SK-N-SH treated with all-trans-retinoic acid at 6 μM for 48 hours (cell line): ENCODE measurements around the gene LRRC10.

Source experiments
- ATAC-seq: fragments of 200-7000 bp; cut with Tn5 transposase; 3 replicates; pipeline ENCODE4 v1.9.1; 2020; ENCODE audit warnings: mild to moderate bottlenecking, moderate library complexity
- ARNTL ChIP-seq: fragments of 450-650 bp; formaldehyde crosslinking; IDR thresholded peaks from 2 replicates; pipeline ENCODE4 v1.5.0; 2020; ENCODE audit warnings: low read depth, mild to moderate bottlenecking, moderate library complexity, borderline replicate concordance
- BACH2 ChIP-seq: fragments of 250-450 bp; sonication (Bioruptor Pico); IDR thresholded peaks from 2 replicates; pipeline ENCODE4 v1.9.0; 2021; ENCODE audit warnings: mild to moderate bottlenecking, borderline replicate concordance
- CREB5 ChIP-seq: fragments of 250-450 bp; sonication (Bioruptor Pico); IDR thresholded peaks from 2 replicates; pipeline ENCODE4 v1.5.1; 2020; ENCODE audit warnings: low read depth, mild to moderate bottlenecking, moderate library complexity
- CSDC2 ChIP-seq: fragments of 250-450 bp; sonication (Bioruptor Pico); IDR thresholded peaks from 2 replicates; pipeline ENCODE4 v1.5.0; 2020; ENCODE audit warnings: mild to moderate bottlenecking, moderate library complexity
- CSRNP3 ChIP-seq: fragments of 250-450 bp; sonication (Bioruptor Pico); IDR thresholded peaks from 2 replicates; pipeline ENCODE4 v1.5.1; 2021; ENCODE audit warnings: mild to moderate bottlenecking, moderate library complexity
- ESRRG ChIP-seq: fragments of 250-450 bp; sonication (Bioruptor Pico); IDR thresholded peaks from 2 replicates; pipeline ENCODE4 v1.6.1; 2021; ENCODE audit warnings: mild to moderate bottlenecking
- GLIS3 ChIP-seq: fragments of 250-450 bp; sonication (Bioruptor Pico); IDR thresholded peaks from 2 replicates; pipeline ENCODE4 v1.5.0; 2020; ENCODE audit warnings: mild to moderate bottlenecking, moderate library complexity
- ISL1 ChIP-seq: fragments of 250-450 bp; sonication (Bioruptor Pico); IDR thresholded peaks from 2 replicates; pipeline ENCODE4 v2.1.2; 2022; ENCODE audit warnings: mild to moderate bottlenecking, moderate library complexity
- OSR1 ChIP-seq: fragments of 250-450 bp; sonication (Bioruptor Pico); IDR thresholded peaks from 2 replicates; pipeline ENCODE4 v1.8.0; 2022; ENCODE audit warnings: moderate library complexity, mild to moderate bottlenecking, inconsistent platforms
- PATZ1 ChIP-seq: fragments of 250-450 bp; sonication (Bioruptor Pico); IDR thresholded peaks from 2 replicates; pipeline ENCODE4 v1.8.0; 2020; ENCODE audit warnings: mild to moderate bottlenecking, moderate library complexity, borderline replicate concordance
- POU6F1 ChIP-seq: fragments of 250-450 bp; sonication (Bioruptor Pico); IDR thresholded peaks from 2 replicates; pipeline ENCODE4 v1.8.0; 2021; ENCODE audit warnings: low read depth, mild to moderate bottlenecking, moderate library complexity, borderline replicate concordance
- PPARA ChIP-seq: fragments of 250-450 bp; sonication (Bioruptor Pico); IDR thresholded peaks from 2 replicates; pipeline ENCODE4 v1.5.0; 2020; ENCODE audit warnings: mild to moderate bottlenecking, borderline replicate concordance
- RARB ChIP-seq: fragments of 250-450 bp; sonication (Bioruptor Pico); IDR thresholded peaks from 2 replicates; pipeline ENCODE4 v1.8.0; 2021; ENCODE audit warnings: mild to moderate bottlenecking, moderate library complexity
- TOX ChIP-seq: fragments of 250-450 bp; sonication (Bioruptor Pico); IDR thresholded peaks from 2 replicates; pipeline ENCODE4 v1.8.0; 2021; ENCODE audit warnings: mild to moderate bottlenecking, moderate library complexity, borderline replicate concordance
- TSHZ2 ChIP-seq: fragments of 250-450 bp; sonication (Bioruptor Pico); IDR thresholded peaks from 2 replicates; pipeline ENCODE4 v1.5.0; 2020; ENCODE audit warnings: mild to moderate bottlenecking, moderate library complexity
- ZC3H10 ChIP-seq: fragments of 250-450 bp; sonication (Bioruptor Pico); IDR thresholded peaks from 2 replicates; pipeline ENCODE4 v1.5.1; 2021; ENCODE audit warnings: mild to moderate bottlenecking, moderate library complexity
- ZFP3 ChIP-seq: fragments of 250-450 bp; sonication (Bioruptor Pico); IDR thresholded peaks from 2 replicates; pipeline ENCODE4 v1.5.0; 2020; ENCODE audit warnings: mild to moderate bottlenecking, moderate library complexity
- ZFP30 ChIP-seq: fragments of 450-650 bp; formaldehyde crosslinking; IDR thresholded peaks from 2 replicates; pipeline ENCODE4 v1.5.0; 2022; ENCODE audit warnings: mild to moderate bottlenecking, moderate library complexity
- ZNF565 ChIP-seq: fragments of 450-650 bp; formaldehyde crosslinking; conservative IDR thresholded peaks from 2 replicates; pipeline ENCODE4 v1.5.0; 2020; ENCODE audit warnings: low read depth, mild to moderate bottlenecking, moderate library complexity
- ZNF70 ChIP-seq: fragments of 450-650 bp; formaldehyde crosslinking; IDR thresholded peaks from 2 replicates; pipeline ENCODE4 v1.5.0; 2020; ENCODE audit warnings: mild to moderate bottlenecking, moderate library complexity
- ZNF8 ChIP-seq: fragments of 450-650 bp; formaldehyde crosslinking; IDR thresholded peaks from 2 replicates; pipeline ENCODE4 v1.5.0; 2020; ENCODE audit warnings: mild to moderate bottlenecking, moderate library complexity

Gene LRRC10

GRCh38 chr12:69610729-69611128 lies at the start of gene LRRC10:
Gene LRRC10, minus strand, starts transcription at chr12:69610907. Its CDS starts 69 bp downstream, at chr12:69610838.
- ATAC-seq, result no peak

GRCh38 chr12:69660164-69660863 lies 49.6 kb upstream of the LRRC10 start:
- ATAC-seq, result no peak
- TF ChIP-seq BACH2 (no peak), OSR1 (no peak), PPARA (CRISPR knock-in tag) (no peak), ZFP3 (CRISPR knock-in tag) (no peak), TOX (CRISPR knock-in tag) (no peak), CSRNP3 (no peak), RARB (no peak), ZNF70 (CRISPR knock-in tag) (no peak), TSHZ2 (CRISPR knock-in tag) (no peak), ZNF565 (CRISPR knock-in tag) (no peak), ZC3H10 (CRISPR knock-in tag) (no peak)

More at GRCh38 chr12:69610729-69611128, at the start of gene LRRC10:
- TF ChIP-seq ESRRG, result no peak
- no peak for TF ChIP-seq PATZ1 (CRISPR knock-in tag)
- TF ChIP-seq TOX (CRISPR knock-in tag), result no peak
- TF ChIP-seq CREB5, result no peak
- no peak for TF ChIP-seq ZNF8 (CRISPR knock-in tag)
- no peak for TF ChIP-seq GLIS3 (CRISPR knock-in tag)
- TF ChIP-seq OSR1, result no peak
- TF ChIP-seq RARB, result no peak
- TF ChIP-seq ZFP30 (CRISPR knock-in tag), result no peak
- TF ChIP-seq ISL1 (CRISPR knock-in tag), result no peak
- no peak for TF ChIP-seq CSDC2
- TF ChIP-seq POU6F1 (CRISPR knock-in tag), result no peak
- no peak for TF ChIP-seq TSHZ2 (CRISPR knock-in tag)
- TF ChIP-seq ZNF565 (CRISPR knock-in tag), result no peak
- TF ChIP-seq PPARA (CRISPR knock-in tag), result no peak
- TF ChIP-seq ARNTL (CRISPR knock-in tag), result no peak
- TF ChIP-seq ZFP3 (CRISPR knock-in tag), result no peak
- no peak for TF ChIP-seq BACH2
- TF ChIP-seq ZC3H10 (CRISPR knock-in tag), result no peak
